SIG-M5 treated with dmso at 0.1 percent for 504 hours (cell line): ENCODE results near the gene HAPSTR1.
"Not testable (repeated sequence)": the region's sequence is repeated elsewhere in the genome, so short reads cannot be mapped to it uniquely, and the experiment has no call there.

Source experiments
- DNase-seq: peaks from one replicate; lab custom pipeline; 2025; ENCODE audit not compliant: unreplicated experiment; lab: John Stamatoyannopoulos, UW

Gene HAPSTR1, protein sequence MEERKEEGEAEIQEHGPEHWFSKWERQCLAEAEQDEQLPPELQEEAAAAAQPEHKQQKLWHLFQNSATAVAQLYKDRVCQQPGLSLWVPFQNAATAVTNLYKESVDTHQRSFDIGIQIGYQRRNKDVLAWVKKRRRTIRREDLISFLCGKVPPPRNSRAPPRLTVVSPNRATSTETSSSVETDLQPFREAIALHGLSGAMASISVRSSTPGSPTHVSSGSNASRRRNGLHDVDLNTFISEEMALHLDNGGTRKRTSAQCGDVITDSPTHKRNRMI

DNA sequence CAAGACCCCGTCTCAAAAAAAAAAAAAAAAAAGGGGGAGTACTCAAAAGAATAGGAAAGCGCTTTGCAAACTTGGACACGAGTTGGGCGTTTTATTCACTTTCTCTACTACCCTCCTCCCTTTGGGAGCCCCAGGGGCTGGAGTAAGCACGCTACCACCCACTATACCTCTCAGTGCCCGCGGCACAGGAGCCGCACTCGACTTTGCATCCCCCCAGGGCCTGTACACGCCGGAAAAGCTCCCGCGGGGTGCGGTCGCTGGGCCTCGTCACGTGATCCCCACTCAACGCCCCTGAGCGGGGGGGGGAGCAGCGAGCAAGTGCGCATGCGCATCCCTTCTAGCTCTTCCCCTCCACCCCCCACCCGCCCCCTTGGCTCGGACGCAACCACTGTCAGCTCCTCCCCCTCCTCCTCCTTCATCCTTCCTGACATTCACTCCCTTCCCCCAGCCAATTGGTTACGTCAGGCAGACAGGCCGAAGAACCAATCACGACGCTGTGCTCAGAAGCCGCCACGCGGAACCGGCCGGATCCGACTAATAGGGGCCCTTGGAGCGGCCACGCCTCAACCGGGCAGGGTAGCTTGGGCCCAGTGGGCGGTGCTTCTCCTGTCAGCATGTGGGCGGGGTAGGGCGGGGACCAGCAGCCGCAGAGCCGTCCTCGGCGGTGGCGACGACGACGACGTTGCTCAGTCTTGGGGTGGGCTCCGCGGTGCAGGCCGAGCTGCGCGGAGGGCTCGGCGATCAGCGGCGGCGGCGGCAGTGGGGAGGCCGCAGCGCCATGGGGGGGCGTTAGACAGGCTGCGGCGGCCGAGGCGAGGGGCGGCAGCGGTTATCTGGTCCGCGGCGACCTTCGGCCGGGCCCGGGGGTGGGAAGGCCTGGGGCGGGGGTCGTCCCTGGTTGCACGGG is at the start of gene HAPSTR1:
Gene HAPSTR1, plus strand, starts transcription at position 685 of the 907 bp plus-strand sequence. CDS start 401 bp downstream, outside the sequence.
- peak; percentile 99 for DNase-seq

DNA sequence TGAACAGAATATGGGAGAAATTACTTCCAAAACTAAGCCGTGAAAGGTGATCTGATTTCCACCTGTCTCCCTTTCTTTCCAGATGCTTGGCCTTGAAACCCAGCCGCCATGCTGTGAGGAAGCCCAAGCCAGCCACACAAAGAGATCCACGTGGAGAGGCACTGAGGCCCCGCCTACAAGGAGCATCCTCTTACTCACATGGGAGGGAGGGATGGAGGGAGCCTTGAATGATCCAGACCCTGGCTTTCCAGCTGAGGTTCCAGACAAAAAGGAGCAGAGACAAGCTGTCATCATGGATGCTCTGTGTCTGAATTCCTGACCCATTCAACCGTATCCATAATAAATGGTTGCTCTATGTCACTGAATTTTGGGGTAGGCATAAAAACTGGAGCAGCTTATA is 48.9 kb upstream of the HAPSTR1 start:
- DNase-seq, result no peak

DNA sequence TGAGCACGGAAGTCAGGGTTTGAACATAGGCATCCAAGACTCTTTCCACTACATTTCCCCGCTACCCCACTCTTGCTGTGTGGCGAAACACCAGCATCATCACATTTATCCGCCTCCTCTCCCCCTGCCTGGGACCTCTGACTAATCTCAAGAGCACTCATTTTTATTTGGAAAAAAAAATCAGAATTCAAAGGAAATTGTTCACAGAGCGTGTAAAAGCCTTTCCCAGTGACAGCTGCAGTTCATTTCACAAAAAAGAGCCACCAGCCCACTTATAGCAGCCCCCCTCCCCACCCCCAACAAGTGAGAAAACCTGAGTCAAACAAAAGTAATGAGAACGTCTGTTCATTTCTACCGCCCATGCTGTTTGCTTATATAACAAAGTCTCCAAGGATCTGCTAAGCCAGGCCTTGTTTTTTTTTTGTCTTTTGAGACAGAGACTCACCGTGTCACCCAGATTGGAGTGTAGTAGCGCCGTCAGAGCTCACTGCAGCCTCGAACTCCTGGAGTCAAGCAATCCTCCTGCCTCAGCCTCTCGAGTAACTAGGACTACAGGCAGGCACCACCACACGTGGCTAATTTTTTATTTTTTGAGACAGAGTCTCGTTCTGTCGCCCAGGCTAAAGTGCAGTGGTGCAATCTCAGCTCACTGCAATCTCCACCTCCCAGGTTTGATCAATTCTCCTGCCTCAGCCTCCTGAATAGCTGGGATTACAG is 48.3 kb upstream of the HAPSTR1 start:
- no peak for DNase-seq

DNA sequence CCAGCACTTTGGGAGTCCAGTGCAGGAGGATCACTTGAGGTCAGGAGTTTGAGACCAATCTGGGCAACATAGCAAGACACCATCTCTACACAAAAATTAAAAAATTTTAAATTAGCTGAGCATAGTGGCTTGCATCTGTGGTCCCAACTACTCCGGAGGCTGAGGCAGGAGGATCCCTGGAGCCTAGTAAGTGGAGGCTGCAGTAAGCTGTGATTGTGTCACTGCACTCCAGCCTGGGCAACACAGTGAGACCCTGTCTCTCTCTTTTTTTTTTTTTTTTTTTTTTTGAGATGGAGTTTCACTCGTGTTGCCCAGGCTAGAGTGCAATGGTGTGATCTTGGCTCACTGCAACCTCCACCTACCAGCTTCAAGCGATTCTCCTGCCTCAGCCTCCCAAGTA is 45.9 kb upstream of the HAPSTR1 start:
- DNase-seq, result not testable (repeated sequence)

DNA sequence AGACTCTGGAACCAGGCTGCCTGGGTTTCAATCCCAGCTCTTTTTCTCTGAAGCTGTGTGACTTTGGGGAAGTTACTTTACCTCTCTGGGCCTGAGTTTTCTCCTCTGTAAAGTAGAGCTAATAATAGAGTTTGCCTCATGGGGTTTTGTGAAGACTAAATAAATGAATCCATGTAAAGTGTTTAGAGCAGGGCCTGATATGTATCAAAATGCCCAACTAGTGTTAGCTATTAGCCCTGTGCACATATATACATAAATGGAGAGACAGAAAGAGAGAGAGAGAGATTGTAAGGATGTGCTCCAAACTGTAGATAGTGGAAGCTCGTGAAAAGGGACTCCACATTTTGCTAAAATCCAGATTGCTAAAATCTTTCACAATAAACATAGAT is 44.8 kb upstream of the HAPSTR1 start:
- no peak for DNase-seq

DNA sequence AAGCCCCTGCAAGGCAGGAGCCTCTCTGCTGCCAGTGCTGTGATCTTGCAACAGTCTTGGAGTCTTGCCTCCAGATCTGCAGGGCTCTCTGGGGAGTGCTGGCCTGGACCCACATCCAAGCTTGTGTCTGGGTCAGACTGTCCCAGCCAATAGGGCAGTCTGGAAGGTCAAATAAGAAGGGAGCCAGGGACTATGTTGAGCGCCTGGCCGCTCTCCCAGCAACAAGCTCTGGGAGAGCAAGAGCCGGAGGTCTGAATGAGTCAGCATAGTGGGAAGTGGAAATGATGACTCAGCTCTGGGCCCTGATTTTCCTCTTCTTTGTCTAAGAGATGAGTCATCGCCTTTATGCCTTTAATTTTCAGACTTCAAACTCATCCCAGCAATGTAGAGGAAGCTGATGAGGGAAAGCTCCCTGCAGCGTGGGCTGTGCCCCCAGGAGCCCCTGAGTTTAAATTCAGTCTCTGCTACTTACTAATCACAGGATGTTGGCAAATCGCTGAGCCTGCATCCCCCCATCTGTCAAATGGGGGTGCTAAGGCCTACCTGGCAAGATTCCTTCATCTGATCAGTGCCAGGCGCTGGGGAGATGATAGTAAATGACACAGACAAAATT is 43.6 kb upstream of the HAPSTR1 start:
- DNase-seq, result peak; percentile 93

DNA sequence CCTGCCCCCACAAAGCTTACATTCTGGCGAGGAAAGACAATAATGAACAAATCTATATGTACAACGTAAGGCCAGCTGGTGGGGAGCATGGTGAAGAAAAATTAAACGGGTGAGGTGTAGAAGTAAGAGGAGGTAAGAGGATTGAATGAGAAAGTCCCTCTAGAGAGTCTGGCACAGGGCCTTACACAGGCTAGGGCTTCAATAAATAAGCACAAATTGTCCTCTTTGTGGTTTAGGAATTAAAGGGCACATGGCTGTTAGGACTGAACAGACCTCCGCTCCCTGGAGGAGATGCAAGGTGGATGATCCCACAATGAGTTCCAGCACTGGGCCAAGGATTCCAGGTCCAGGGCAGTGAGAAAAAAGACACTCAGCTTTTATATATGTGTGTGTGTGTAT is 43.1 kb upstream of the HAPSTR1 start:
- DNase-seq, result no peak

DNA sequence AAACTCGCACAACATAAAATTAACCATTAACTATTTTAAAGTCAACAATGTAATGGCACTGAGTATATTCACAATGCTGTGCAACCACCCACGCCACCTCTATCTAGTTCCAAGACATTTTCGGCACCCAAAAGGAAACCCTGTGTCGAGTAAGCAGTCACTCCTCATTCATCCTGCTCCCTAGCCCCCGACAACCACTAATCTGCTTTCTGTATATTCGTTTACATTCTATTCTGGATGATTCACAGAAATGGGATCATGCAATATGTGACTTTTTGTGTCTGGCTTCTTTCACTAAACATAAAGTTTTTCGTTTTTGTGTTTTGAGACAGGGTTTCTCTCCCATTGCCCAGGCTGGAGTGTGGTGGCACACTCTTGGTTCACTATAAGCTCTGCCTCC is 42.2 kb upstream of the HAPSTR1 start:
- no peak for DNase-seq

DNA sequence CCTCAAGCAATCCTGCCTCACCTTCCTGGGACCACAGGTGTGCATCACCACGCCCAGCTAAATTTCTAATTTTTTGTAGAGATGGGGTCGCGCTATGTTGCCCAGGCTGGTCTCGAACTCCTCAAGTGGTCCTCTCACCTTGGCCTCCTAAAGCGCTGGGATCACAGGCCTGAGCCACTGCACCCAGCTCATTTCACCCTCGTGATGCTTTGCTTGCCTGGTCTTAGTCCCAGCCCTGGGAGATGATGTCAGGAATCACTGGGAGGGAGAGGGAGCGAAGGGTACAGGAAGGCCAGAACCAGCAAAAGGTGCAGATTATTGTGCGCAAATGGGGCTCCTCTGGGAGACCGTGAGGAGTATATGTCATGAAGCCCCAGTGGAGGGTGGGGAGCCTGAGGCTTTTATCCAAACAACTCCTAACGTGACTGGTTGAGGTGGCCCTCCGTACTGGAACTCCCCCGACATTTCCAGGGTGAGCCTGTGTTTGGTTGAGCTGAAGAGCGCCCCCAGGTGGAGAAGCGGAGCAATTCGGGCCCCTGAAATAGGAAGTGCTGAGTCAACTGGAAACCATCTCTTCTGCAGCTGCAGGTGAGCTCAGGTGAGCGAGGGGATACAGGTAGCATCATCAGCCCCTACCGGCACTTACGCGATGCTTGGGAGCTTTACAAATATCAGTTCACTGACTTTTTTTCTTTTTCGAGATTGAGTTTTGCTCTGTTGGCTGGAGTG is 41.2 kb upstream of the HAPSTR1 start:
- no peak for DNase-seq

DNA sequence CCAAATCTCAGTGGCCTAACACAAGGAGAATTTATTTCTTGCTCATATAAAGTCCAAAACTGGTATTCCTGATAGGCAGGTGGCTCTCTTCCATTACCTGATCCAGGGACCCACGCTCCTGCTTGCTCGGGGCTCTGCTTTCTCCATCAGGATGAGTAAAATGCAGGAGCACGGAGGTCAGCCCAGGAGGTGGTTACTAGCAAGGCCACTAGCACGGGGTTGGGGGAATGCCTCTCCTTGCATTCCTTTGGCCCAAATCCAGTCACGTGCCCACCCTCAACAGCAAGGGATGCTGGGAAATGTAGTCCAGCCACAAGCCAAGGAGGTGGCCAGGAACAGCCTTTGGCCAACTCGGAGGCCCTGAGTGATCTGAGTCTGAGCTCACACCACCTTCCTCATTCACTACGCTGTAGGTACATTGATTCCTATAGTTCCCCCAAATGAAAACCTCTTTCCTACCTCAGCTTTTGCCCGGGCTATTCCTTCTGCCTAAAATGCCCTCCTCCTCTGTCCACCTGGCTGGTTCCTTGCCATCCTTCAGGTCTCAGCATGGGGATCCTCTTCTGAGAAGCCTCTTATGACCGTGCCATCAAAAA is 38.3 kb upstream of the HAPSTR1 start:
- peak; percentile 2 for DNase-seq

DNA sequence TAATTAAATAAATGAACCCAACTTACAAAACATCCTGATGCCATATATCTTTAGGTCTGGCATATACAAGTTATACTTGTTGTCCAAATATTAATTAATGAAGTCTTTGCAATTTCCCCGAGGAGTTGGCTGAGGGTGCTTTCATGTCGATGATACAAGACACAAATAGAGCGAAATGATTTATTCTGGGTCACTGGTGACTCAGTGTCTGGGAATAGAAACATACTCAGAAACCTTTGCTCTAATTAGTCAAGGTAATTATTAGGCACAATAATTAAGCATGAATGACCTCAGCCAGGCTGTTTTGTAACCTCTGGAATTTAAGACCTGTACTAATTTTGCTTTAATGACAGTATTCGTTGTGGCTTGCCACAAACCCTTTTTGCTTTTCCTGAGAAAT is 37.0 kb upstream of the HAPSTR1 start:
- no peak for DNase-seq

DNA sequence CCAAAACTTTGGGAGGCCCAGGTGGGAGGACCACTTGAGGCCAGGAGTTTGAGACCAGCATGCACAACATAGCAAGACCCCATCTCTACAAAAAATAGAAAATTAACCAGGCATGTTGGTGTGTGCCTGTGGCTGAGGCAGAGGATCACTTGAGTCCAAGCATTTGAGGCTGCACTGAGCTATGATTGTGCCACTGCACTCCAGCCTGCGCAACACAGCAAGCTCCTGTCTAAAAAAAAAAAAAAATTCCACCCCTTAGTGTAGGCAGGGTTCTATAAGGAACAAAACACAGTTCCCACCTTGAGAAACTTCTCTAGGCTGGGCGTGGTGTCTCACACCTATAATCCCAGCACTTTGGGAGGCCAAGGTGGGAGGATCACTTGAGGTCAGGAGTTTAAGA is 36.3 kb upstream of the HAPSTR1 start:
- DNase-seq, result no peak

DNA sequence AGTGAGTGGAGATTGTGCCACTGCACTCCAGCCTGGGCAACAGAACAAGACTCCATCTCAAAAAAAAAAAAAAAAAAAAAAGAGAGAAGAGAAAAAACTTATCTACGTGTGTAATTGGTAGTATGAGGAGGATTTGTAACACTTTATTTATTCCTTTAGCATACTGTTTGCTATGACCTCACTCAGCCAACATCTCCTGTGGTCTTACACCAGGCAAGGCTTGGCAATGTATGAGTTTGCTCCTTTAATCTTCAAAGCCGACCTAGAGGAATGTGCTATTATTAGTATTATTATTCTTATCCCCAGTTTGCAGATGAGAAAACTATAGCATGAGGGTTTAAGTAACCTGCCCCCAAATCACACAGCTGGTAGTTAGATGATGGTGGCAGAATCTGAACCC is 35.8 kb upstream of the HAPSTR1 start:
- DNase-seq, result no peak

DNA sequence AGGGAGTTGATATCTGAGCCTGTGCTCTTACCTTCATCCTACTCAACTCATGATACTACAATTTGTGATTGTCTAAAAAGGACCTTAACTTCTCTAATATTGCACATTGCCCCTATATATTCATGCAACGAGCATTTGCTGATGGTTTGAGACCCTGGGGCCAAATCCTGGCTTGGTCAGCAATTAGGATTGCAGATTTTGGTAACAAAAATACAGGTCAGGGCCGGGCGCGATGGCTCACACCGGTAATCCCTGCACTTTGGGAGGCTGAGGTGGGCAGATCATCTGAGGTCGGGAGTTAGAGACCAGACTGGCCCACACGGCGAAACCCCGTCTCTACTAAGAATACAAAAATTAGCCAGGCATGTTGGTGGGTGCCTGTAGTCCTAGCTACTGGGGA is 35.4 kb upstream of the HAPSTR1 start:
- no peak for DNase-seq

DNA sequence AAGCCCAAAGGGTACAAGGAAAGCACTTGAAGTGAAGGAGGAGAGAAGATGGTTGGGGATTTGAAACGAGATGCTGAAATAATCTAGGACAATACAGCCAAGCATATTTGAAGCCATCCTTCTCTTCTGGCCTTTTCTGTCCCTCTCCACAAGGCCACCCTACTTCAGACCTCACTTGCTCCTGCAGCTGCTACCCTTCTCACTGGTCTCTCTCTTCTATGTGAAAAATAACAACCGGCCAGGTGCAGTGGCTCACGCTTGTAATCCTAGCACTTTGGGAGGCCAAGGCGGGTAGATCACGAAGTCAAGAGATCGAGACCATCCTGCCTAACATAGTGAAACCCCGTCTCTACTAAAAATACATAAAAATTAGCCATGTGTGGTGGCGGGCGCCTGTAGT is 33.2 kb upstream of the HAPSTR1 start:
- DNase-seq, result no peak

DNA sequence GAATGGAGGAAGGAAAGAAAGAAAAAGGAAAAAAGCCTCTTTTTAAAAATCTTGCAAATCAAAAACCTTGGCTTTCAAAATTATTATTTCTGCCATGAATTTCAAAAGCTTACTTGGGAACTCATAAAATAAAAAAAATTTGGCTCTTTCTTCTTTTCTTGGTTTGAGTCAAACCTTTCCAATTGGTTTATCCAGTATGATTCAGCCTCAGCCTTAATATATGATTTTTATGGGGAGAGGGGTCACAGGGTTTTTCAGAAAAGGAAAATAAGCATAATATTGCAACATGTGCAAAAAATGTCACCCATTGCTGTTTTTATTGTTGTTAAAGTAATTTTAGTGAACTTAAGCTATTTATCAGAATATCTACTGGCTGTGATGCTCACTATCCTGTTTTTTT is 31.2 kb upstream of the HAPSTR1 start:
- DNase-seq, result no peak

DNA sequence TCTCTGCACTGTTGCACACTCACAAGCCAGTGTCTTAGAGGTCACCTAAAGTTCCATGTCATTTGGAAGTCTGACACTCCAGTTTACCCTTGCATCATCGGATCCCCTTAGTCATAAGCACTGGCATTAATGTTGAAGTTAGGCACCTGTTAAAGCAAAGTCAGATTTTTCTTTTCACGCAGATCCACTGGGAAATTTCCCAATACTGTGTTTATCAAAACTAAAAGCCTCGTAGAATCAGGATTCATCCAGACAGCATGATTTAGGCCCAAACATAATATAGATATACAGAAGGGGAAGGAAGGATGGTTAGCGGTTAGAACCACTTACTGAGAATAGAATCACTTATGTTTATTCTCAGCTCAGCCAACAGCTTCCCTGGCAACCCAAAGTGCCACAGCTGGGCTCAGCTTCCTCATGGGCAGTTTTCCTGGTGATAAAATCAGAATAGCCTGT is 30.1 kb upstream of the HAPSTR1 start:
- peak; percentile 81 for DNase-seq

DNA sequence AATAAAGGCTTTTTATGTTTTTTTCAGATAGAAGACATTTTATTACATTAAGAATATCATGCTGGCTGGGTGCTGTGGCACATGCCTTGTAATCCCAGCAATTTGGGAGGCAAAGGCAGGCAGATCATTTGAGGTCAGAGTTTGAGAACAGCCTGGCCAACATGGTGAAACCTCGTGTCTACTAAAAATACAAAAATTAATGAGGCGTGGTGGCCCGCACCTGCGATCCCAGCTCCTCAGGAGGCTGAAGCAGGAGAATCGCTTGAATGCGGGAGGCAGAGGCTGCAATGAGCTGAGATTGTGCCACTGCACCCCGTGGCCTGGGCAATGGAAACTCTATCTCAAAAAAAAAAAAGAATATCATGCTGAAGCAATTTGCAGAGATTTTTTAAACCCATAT is 29.1 kb upstream of the HAPSTR1 start:
- no peak for DNase-seq

DNA sequence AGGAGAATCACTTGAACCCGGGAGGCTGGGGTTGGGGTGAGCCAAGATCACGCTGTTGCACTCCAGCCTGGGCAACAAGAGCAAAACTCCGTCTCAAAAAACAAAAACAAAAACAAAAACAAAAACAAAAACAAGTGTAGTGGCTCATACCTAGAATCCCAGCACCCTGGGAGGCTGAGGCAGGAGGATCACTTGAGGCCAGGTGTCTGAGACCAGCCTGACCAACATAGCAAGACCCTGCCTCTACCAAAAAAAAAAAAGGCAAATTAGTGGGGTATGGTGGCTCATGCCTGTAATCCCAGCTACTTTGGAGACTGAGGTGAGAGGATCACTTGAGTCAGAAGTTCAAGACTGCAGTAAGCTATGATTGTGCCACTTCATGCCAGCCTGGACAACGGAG is 26.4 kb upstream of the HAPSTR1 start:
- DNase-seq, result no peak

DNA sequence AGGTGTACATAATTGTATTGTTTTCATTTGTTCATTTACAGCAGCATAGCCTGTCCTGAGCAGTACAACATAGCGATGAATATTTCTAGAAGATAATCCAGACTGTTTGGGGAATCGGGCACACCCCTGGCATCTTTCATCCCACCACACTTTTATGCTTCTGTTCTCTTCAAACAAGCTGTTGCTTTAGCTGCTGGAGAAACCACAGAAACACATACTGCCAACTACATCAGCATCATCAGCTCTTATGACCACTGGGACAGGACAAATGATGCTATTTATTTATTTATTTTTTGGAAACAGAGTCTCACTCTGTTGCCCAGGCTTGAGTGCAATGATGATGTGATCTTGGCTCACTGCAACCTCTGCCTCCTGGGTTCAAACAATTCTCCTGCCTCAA is 22.6 kb upstream of the HAPSTR1 start:
- DNase-seq, result no peak
